Activated naive CD8-positive, alpha-beta T cell treated with anti-CD3 and anti-CD28 coated beads for 36 hours (primary cell): Measurements from ENCODE around the gene TMEM258. TPM values are rescaled to one million over a fixed set of nuclear protein-coding genes. Genes with fewer than 3 reads are reported as not detected.
A peak's percentile ranks its signal among the peaks of the same experiment; 100 is the strongest.

Experiments
- DNase-seq: peaks from one replicate; pipeline ENCODE4 v3.0.0; 2021
- H3K27ac Mint-ChIP-seq: one replicate; pipeline ENCODE4 v1.8.0; 2022; ENCODE audit warnings: mild to moderate bottlenecking, moderate library complexity, mixed read lengths
- H3K27me3 Mint-ChIP-seq: one replicate; pipeline ENCODE4 v1.8.0; 2022; ENCODE audit warnings: mild to moderate bottlenecking, mixed read lengths
- H3K36me3 Mint-ChIP-seq: one replicate; pipeline ENCODE4 v1.8.0; 2021; ENCODE audit warnings: mild to moderate bottlenecking, mixed read lengths
- H3K4me1 Mint-ChIP-seq: one replicate; pipeline ENCODE4 v1.8.0; 2021; ENCODE audit warnings: mixed read lengths
- H3K4me3 Mint-ChIP-seq: one replicate; pipeline ENCODE4 v1.8.0; 2022; ENCODE audit warnings: mild to moderate bottlenecking, moderate library complexity, mixed read lengths
- H3K9me3 Mint-ChIP-seq: one replicate; pipeline ENCODE4 v1.8.0; 2022; ENCODE audit warnings: mixed read lengths
- total RNA-seq, 2 experiments: library from RNA; stranded (reverse); gene quantifications; one replicate each; pipeline ENCODE4 v1.2.3, GENCODE V29; 2021

The TMEM258 gene
- total RNA-seq, 2 experiments from 2014 or later = 143 TPM

GRCh38 chr11:61830237-61831105, 38.1 kb upstream of the TMEM258 start:
- Mint-ChIP-seq H3K27ac (no peak overlapping the region), H3K9me3 (no peaks in the 10 kb centered on the region), H3K36me3 (peaks cover 27% of the 10 kb centered on the region), H3K4me1 (peaks cover 25% of the 10 kb centered on the region), H3K4me3 (peak overlapping the region; percentile 58), H3K27me3 (peaks cover 41% of the 10 kb centered on the region)
- no peak for DNase-seq

GRCh38 chr11:61829806-61830205, 37.4 kb upstream of the TMEM258 start:
- no peak for DNase-seq
- H3K27ac Mint-ChIP-seq = no peak overlapping the region
- no peaks in the 10 kb centered on the region for H3K9me3 Mint-ChIP-seq
- peak overlapping the region; percentile 89 for H3K4me3 Mint-ChIP-seq
- peaks cover 27% of the 10 kb centered on the region for H3K36me3 Mint-ChIP-seq
- H3K27me3 Mint-ChIP-seq = peaks cover 41% of the 10 kb centered on the region
- peaks cover 23% of the 10 kb centered on the region for H3K4me1 Mint-ChIP-seq

GRCh38 chr11:61828629-61829407, 36.4 kb upstream of the TMEM258 start:
- Mint-ChIP-seq H3K36me3 (peaks cover 24% of the 10 kb centered on the region), H3K27ac (peak overlapping the region; percentile 55), H3K4me1 (peaks cover 16% of the 10 kb centered on the region), H3K27me3 (peaks cover 45% of the 10 kb centered on the region), H3K4me3 (peak overlapping the region; percentile 89), H3K9me3 (no peaks in the 10 kb centered on the region)
- peak; percentile 65 for DNase-seq

GRCh38 chr11:61828379-61828628, 35.9 kb upstream of the TMEM258 start:
- DNase-seq = no peak
- peaks cover 19% of the 10 kb centered on the region for H3K36me3 Mint-ChIP-seq
- no peaks in the 10 kb centered on the region for H3K9me3 Mint-ChIP-seq
- H3K27ac Mint-ChIP-seq = peak overlapping the region; percentile 75
- H3K4me3 Mint-ChIP-seq = peak overlapping the region; percentile 89
- peaks cover 12% of the 10 kb centered on the region for H3K4me1 Mint-ChIP-seq
- H3K27me3 Mint-ChIP-seq = peaks cover 45% of the 10 kb centered on the region

- Mint-ChIP-seq H3K36me3 (peaks cover 19% of the 10 kb centered on the region), H3K27me3 (peaks cover 48% of the 10 kb centered on the region), H3K27ac (peak within 1 kb of the TSS; percentile 75), H3K4me1 (peaks cover 12% of the 10 kb centered on the region), H3K9me3 (no peaks in the 10 kb centered on the region), H3K4me3 (peak within 1 kb of the TSS; percentile 89)
- DNase-seq = peak; percentile 87
These were observed 35.4 kb upstream of the TMEM258 start, which contains the start of gene FADS2 for GRCh38 chr11:61827571-61828378. TSS of gene FADS2 (plus strand) at chr11:61828300. CDS start at chr11:61828391, 91 bp downstream.

GRCh38 chr11:61826930-61827570, 34.7 kb upstream of the TMEM258 start:
- Mint-ChIP-seq H3K4me1 (peaks cover 12% of the 10 kb centered on the region), H3K4me3 (peak overlapping the region; percentile 89), H3K36me3 (peaks cover 19% of the 10 kb centered on the region), H3K9me3 (no peaks in the 10 kb centered on the region), H3K27me3 (peaks cover 51% of the 10 kb centered on the region), H3K27ac (peak overlapping the region; percentile 55)
- no peak for DNase-seq

GRCh38 chr11:61820174-61820573, 27.8 kb upstream of the TMEM258 start:
- no peak for DNase-seq
- Mint-ChIP-seq H3K27me3 (peaks cover 43% of the 10 kb centered on the region), H3K4me1 (peaks cover 6% of the 10 kb centered on the region), H3K4me3 (no peak overlapping the region), H3K36me3 (no peaks in the 10 kb centered on the region), H3K9me3 (no peaks in the 10 kb centered on the region), H3K27ac (no peak overlapping the region)

- peaks cover 1% of the 10 kb centered on the region for H3K9me3 Mint-ChIP-seq
- peaks cover 9% of the 10 kb centered on the region for H3K4me1 Mint-ChIP-seq
- DNase-seq = no peak
- peaks cover 53% of the 10 kb centered on the region for H3K27me3 Mint-ChIP-seq
- H3K4me3 Mint-ChIP-seq = peak overlapping the region; percentile 76
- H3K36me3 Mint-ChIP-seq = peaks cover 15% of the 10 kb centered on the region
- H3K27ac Mint-ChIP-seq = no peak overlapping the region
These were observed 25.2 kb upstream of the TMEM258 start for GRCh38 chr11:61817471-61818202.

GRCh38 chr11:61816736-61817455, 24.5 kb upstream of the TMEM258 start, which contains the start of gene FADS1:
TSS of gene FADS1 (minus strand) at chr11:61817003. CDS start at chr11:61816929, 74 bp downstream.
- H3K4me1 Mint-ChIP-seq = peaks cover 9% of the 10 kb centered on the region
- H3K27me3 Mint-ChIP-seq = peaks cover 52% of the 10 kb centered on the region
- DNase-seq = peak; percentile 88
- H3K36me3 Mint-ChIP-seq = peaks cover 20% of the 10 kb centered on the region
- H3K9me3 Mint-ChIP-seq = peaks cover 1% of the 10 kb centered on the region
- peak within 1 kb of the TSS; percentile 93 for H3K4me3 Mint-ChIP-seq
- H3K27ac Mint-ChIP-seq = peak within 1 kb of the TSS; percentile 76

GRCh38 chr11:61815790-61816735, 23.7 kb upstream of the TMEM258 start:
- H3K27me3 Mint-ChIP-seq = peaks cover 49% of the 10 kb centered on the region
- H3K4me3 Mint-ChIP-seq = peak overlapping the region; percentile 93
- H3K9me3 Mint-ChIP-seq = peaks cover 1% of the 10 kb centered on the region
- DNase-seq = peak; percentile 78
- peak overlapping the region; percentile 76 for H3K27ac Mint-ChIP-seq
- H3K36me3 Mint-ChIP-seq = peaks cover 25% of the 10 kb centered on the region
- H3K4me1 Mint-ChIP-seq = peaks cover 9% of the 10 kb centered on the region

- Mint-ChIP-seq H3K27me3 (peaks cover 48% of the 10 kb centered on the region), H3K4me3 (peak overlapping the region; percentile 93), H3K27ac (peak overlapping the region; percentile 43), H3K4me1 (peaks cover 9% of the 10 kb centered on the region), H3K36me3 (peaks cover 29% of the 10 kb centered on the region), H3K9me3 (peaks cover 1% of the 10 kb centered on the region)
- peak; percentile 59 for DNase-seq
These were observed 22.8 kb upstream of the TMEM258 start for GRCh38 chr11:61814958-61815789.
